Smooth muscle cell (in vitro differentiated cells): ENCODE data around the gene STRN3. TPM values are rescaled to one million over a fixed set of nuclear protein-coding genes. Genes with fewer than 3 reads are reported as not detected.
A peak's percentile ranks its signal among the peaks of the same experiment; 100 is the strongest.

ENCODE experiments used
- DNase-seq: peaks from one replicate; lab custom pipeline; 2025; ENCODE audit not compliant: unreplicated experiment; lab: John Stamatoyannopoulos, UW
- H2AFZ ChIP-seq: fragments of 200-600 bp; sonication (generic); 2 replicates; pipeline ENCODE4 v1.6.0; 2016; ENCODE audit warnings: antibody characterized with exemption, low read depth, mild to moderate bottlenecking
- H3F3A ChIP-seq: fragments of 200-600 bp; sonication (generic); 2 replicates; pipeline ENCODE4 v1.6.0; 2017; ENCODE audit warnings: antibody characterized with exemption, low read depth
- H3K27ac ChIP-seq: fragments of 200-600 bp; sonication (generic); 2 replicates; pipeline ENCODE4 v1.5.1; 2016; ENCODE audit warnings: low read depth, mild to moderate bottlenecking
- H3K27me3 ChIP-seq: fragments of 200-600 bp; sonication (generic); 2 replicates; pipeline ENCODE4 v1.6.1; 2016; ENCODE audit warnings: low read depth, mild to moderate bottlenecking
- H3K36me3 ChIP-seq: fragments of 200-600 bp; sonication (generic); 2 replicates; pipeline ENCODE4 v1.5.1; 2016; ENCODE audit warnings: low read depth
- H3K4me1 ChIP-seq: fragments of 200-600 bp; sonication (generic); 2 replicates; pipeline ENCODE4 v1.5.1; 2016; ENCODE audit warnings: low read depth
- H3K4me2 ChIP-seq: fragments of 200-600 bp; sonication (generic); 2 replicates; pipeline ENCODE4 v1.6.0; 2016; ENCODE audit warnings: mild to moderate bottlenecking
- H3K4me3 ChIP-seq: fragments of 200-600 bp; sonication (generic); 2 replicates; pipeline ENCODE4 v1.5.1; 2016; ENCODE audit warnings: mild to moderate bottlenecking
- H3K79me2 ChIP-seq: fragments of 200-600 bp; sonication (generic); 2 replicates; pipeline ENCODE4 v1.6.0; 2016; ENCODE audit warnings: low read depth, mild to moderate bottlenecking
- H3K9ac ChIP-seq: fragments of 200-600 bp; sonication (generic); 2 replicates; pipeline ENCODE4 v1.6.0; 2016; ENCODE audit warnings: low read depth
- H3K9me3 ChIP-seq: fragments of 200-600 bp; sonication (generic); replicated peaks from 2 replicates; pipeline ENCODE4 v1.5.1; 2016; ENCODE audit warnings: low read depth
- H4K20me1 ChIP-seq: fragments of 200-600 bp; sonication (generic); 2 replicates; pipeline ENCODE4 v1.6.0; 2016; ENCODE audit warnings: low read depth
- CTCF ChIP-seq: fragments of 200-600 bp; sonication (generic); IDR thresholded peaks from 2 replicates; pipeline ENCODE4 v1.5.1; 2017; ENCODE audit warnings: borderline replicate concordance, mild to moderate bottlenecking, antibody characterized with exemption; ENCODE audit not compliant: insufficient read depth, poor library complexity, severe bottlenecking
- WGBS: methylation state at CpG from one replicate; pipeline ENCODE4 v1.1.7; 2016; ENCODE audit warnings: low lambda C conversion rate; 5-methylcytosine and 5-hydroxymethylcytosine counted together
- polyA plus RNA-seq: library from polyadenylated mRNA; unstranded; fragments of >200 nt; fragmentation: Nextera tagmentation; extraction: Ambion mirVana; gene quantifications from 2 replicates; pipeline ENCODE4 v1.2.1, GENCODE V29; 2016
- total RNA-seq: library from RNA; depleted of rRNA; stranded (reverse); fragments of >200 nt; gene quantifications from 2 replicates; pipeline ENCODE4 v1.2.3, GENCODE V29; 2014

The STRN3 gene
- total and polyA plus RNA-seq, 2 experiments from 2014 or later: 6.8 to 43.6 TPM

GRCh38 chr14:31024010-31024480 is 2.1 kb downstream of the STRN3 start:
- no peaks in the 10 kb centered on the region for H3K9me3 ChIP-seq
- H4K20me1 ChIP-seq: peaks cover 64% of the 10 kb centered on the region
- no peak for TF ChIP-seq CTCF
- no peaks in the 10 kb centered on the region for H3K36me3 ChIP-seq
- H3K27me3 ChIP-seq: no peaks in the 10 kb centered on the region
- peaks cover 84% of the 10 kb centered on the region for H3K79me2 ChIP-seq
- peak overlapping the region; percentile 95 for H3K4me2 ChIP-seq
- DNase-seq: no peak
- H3K27ac ChIP-seq: peak overlapping the region; percentile 1
- no peak overlapping the region for H2AFZ ChIP-seq
- H3F3A ChIP-seq: peaks cover 12% of the 10 kb centered on the region
- peak overlapping the region; percentile 99 for H3K4me3 ChIP-seq
- H3K9ac ChIP-seq: peak overlapping the region; percentile 24
- peaks cover 23% of the 10 kb centered on the region for H3K4me1 ChIP-seq

- H3K9ac ChIP-seq: no peak overlapping the region
- 68% methylated on average over 2 of the region's 2 CpGs for WGBS
- peaks cover 9% of the 10 kb centered on the region for H3F3A ChIP-seq
- no peaks in the 10 kb centered on the region for H3K27me3 ChIP-seq
- no peak overlapping the region for H3K4me3 ChIP-seq
- H2AFZ ChIP-seq: no peak overlapping the region
- no peak overlapping the region for H3K4me2 ChIP-seq
- DNase-seq: no peak
- no peak overlapping the region for H3K27ac ChIP-seq
- no peaks in the 10 kb centered on the region for H3K9me3 ChIP-seq
- H3K79me2 ChIP-seq: peaks cover 88% of the 10 kb centered on the region
- peaks cover 81% of the 10 kb centered on the region for H4K20me1 ChIP-seq
- no peak for TF ChIP-seq CTCF
- H3K36me3 ChIP-seq: no peaks in the 10 kb centered on the region
- H3K4me1 ChIP-seq: peaks cover 20% of the 10 kb centered on the region
These were observed 3.8 kb downstream of the STRN3 start for GRCh38 chr14:31022386-31022785.

- H3K9ac ChIP-seq: no peak overlapping the region
- TF ChIP-seq CTCF: no peak
These were observed 4.6 kb downstream of the STRN3 start for GRCh38 chr14:31021576-31021949.

GRCh38 chr14:31020834-31021575 is 5.2 kb downstream of the STRN3 start:
- Histone ChIP-seq H3K4me3 (no peak overlapping the region), H3K9ac (no peak overlapping the region), H3K36me3 (no peaks in the 10 kb centered on the region), H2AFZ (no peak overlapping the region), H3F3A (no peaks in the 10 kb centered on the region), H3K27me3 (no peaks in the 10 kb centered on the region), H3K4me1 (peaks cover 19% of the 10 kb centered on the region), H3K27ac (no peak overlapping the region), H3K4me2 (no peak overlapping the region), H3K79me2 (peaks cover 100% of the 10 kb centered on the region), H3K9me3 (no peaks in the 10 kb centered on the region), H4K20me1 (peaks cover 95% of the 10 kb centered on the region)
- no peak for TF ChIP-seq CTCF
- DNase-seq: no peak
- 97% methylated on average over 8 of the region's 8 CpGs for WGBS

More at GRCh38 chr14:31021576-31021949, 4.6 kb downstream of the STRN3 start:
- Histone ChIP-seq H3K27me3 (no peaks in the 10 kb centered on the region), H3F3A (peaks cover under 1% of the 10 kb centered on the region), H2AFZ (no peak overlapping the region), H3K27ac (no peak overlapping the region), H4K20me1 (peaks cover 89% of the 10 kb centered on the region), H3K4me1 (peaks cover 19% of the 10 kb centered on the region), H3K79me2 (peaks cover 96% of the 10 kb centered on the region), H3K4me2 (no peak overlapping the region), H3K9me3 (no peaks in the 10 kb centered on the region), H3K36me3 (no peaks in the 10 kb centered on the region), H3K4me3 (no peak overlapping the region)
- 98% methylated on average over 4 of the region's 4 CpGs for WGBS
- no peak for DNase-seq
